Spleen (tissue), 11 donors: ENCODE data around the gene AOAH. TPM values are rescaled to one million over a fixed set of nuclear protein-coding genes. Genes with fewer than 3 reads are reported as not detected.
"Not testable (repeated sequence)": the region's sequence is repeated elsewhere in the genome, so short reads cannot be mapped to it uniquely, and the experiment has no call there.

Experiments
- DNase-seq: peaks from one replicate; pipeline ENCODE4 v3.0.0-alpha.2; 2020
- H3K27ac ChIP-seq, 8 donors: fragments of 200-600 bp; sonication (generic) in 7 of 8; 1 replicate in 4 of 8; 2 replicates in 4 of 8; pipeline versions ENCODE4 v1.5.0 to v1.8.0; 2016 to 2021; ENCODE audit warnings: inconsistent platforms in 4 of 8, mild to moderate bottlenecking in 4 of 8, moderate library complexity in 1 of 8
- H3K27me3 ChIP-seq, 7 donors: fragments of 200-600 bp; sonication (generic) in 6 of 7; replicated peaks in 1 of 7; 1 replicate in 4 of 7; 2 replicates in 3 of 7; pipeline versions ENCODE4 v1.5.0 to v1.8.0; 2016 to 2021; ENCODE audit warnings: inconsistent platforms in 3 of 7, mild to moderate bottlenecking in 1 of 7
- H3K36me3 ChIP-seq, 6 donors: fragments of 200-600 bp; sonication (generic) in 5 of 6; 1 replicate in 4 of 6; 2 replicates in 2 of 6; pipeline versions ENCODE4 v1.5.0 to v1.8.0; 2016 to 2021; ENCODE audit warnings: inconsistent platforms in 2 of 6
- H3K4me1 ChIP-seq, 6 donors: fragments of 200-600 bp; sonication (generic) in 5 of 6; 1 replicate in 3 of 6; 2 replicates in 3 of 6; pipeline versions ENCODE4 v1.5.0 to v1.8.0; 2016 to 2021; ENCODE audit warnings: inconsistent platforms in 3 of 6
- H3K4me3 ChIP-seq, 8 donors: fragments of 200-600 bp; sonication (generic) in 7 of 8; 1 replicate in 4 of 8; 2 replicates in 4 of 8; pipeline versions ENCODE4 v1.5.0 to v1.8.0; 2016 to 2021; ENCODE audit warnings: inconsistent platforms in 4 of 8, mild to moderate bottlenecking in 4 of 8, moderate library complexity in 2 of 8
- H3K9me3 ChIP-seq, 8 donors: fragments of 200-600 bp; sonication (generic) in 7 of 8; 1 replicate in 4 of 8; 2 replicates in 4 of 8; pipeline versions ENCODE4 v1.5.0 to v1.8.0; 2016 to 2021; ENCODE audit warnings: inconsistent platforms in 4 of 8
- POLR2A ChIP-seq, 3 donors: fragments of 450-650 bp; IDR thresholded peaks; one replicate each; pipeline ENCODE4 v1.5.1; 2017; ENCODE audit warnings: antibody characterized with exemption in 3 of 3, mild to moderate bottlenecking in 1 of 3
- POLR2AphosphoS5 ChIP-seq, 3 donors: sonication (generic); formaldehyde crosslinking; IDR thresholded peaks; one replicate each; pipeline ENCODE4 v1.5.1; 2017; ENCODE audit warnings: antibody characterized with exemption in 3 of 3
- WGBS, 5 donors: extraction: QIAGEN DNeasy Blood & Tissue Kit in 3 of 5; methylation state at CpG; one replicate each; pipeline versions ENCODE4 v1.1.5 to v1.1.7; 2013 to 2018; 5-methylcytosine and 5-hydroxymethylcytosine counted together
- intact Hi-C: fragments of 100-400 bp; cut with DNase I; formaldehyde crosslinking; loops from one replicate; pipeline ENCODE4 v1.15.0; 2023; ENCODE audit warnings: low total_unique reads
- polyA plus RNA-seq, 3 donors: library from polyadenylated mRNA; stranded (reverse); fragments of 200-250 nt; gene quantifications; one replicate each; pipeline ENCODE4 v1.2.1, GENCODE V29; 2013
- total RNA-seq, 7 donors: library from RNA; depleted of rRNA in 3 of 7; stranded (reverse); fragments of >200 nt in 3 of 7; fragmentation: NEBNext Ultra II Directional in 4 of 7; extraction: Animal tissue kit (Norgen Biotek cat#: 25700) in 4 of 7; gene quantifications; one replicate each; pipeline versions ENCODE4 v1.1.0 to v1.2.1, GENCODE V29; 2016 to 2021
- TF ChIP-seq, protein P1 (sequence below), 11 experiments: fragments of 200-600 bp in 7 of 11; fragments of 450-650 bp in 4 of 11; sonication (generic) in 4 of 11; IDR thresholded peaks in 8 of 11; conservative IDR thresholded peaks in 3 of 11; 1 replicate in 7 of 11; 2 replicates in 4 of 11; pipeline versions ENCODE4 v1.4.0 to v1.8.0; 2016 to 2021; ENCODE audit warnings: antibody characterized with exemption in 11 of 11, inconsistent platforms in 4 of 11, mild to moderate bottlenecking in 1 of 11
- donor health status: healthy with polysubstance abuse.
- donor health status: DM: no; HTN: no; CAD: no; lungs with moderate emphysema.
- donor health status: DM: no; HTN: no; CAD: no.
- donor health status: Bipolar disorder and iron deficiency.
- donor health status: healthy.
- donor health status: DM: no; HTN: no; CAD: no.
- donor health status: DM: yes; HTN: yes; CAD: no.

AOAH gene
- total and polyA plus RNA-seq, 10 donors = 30.3 to 316 (median 191) TPM

DNA sequence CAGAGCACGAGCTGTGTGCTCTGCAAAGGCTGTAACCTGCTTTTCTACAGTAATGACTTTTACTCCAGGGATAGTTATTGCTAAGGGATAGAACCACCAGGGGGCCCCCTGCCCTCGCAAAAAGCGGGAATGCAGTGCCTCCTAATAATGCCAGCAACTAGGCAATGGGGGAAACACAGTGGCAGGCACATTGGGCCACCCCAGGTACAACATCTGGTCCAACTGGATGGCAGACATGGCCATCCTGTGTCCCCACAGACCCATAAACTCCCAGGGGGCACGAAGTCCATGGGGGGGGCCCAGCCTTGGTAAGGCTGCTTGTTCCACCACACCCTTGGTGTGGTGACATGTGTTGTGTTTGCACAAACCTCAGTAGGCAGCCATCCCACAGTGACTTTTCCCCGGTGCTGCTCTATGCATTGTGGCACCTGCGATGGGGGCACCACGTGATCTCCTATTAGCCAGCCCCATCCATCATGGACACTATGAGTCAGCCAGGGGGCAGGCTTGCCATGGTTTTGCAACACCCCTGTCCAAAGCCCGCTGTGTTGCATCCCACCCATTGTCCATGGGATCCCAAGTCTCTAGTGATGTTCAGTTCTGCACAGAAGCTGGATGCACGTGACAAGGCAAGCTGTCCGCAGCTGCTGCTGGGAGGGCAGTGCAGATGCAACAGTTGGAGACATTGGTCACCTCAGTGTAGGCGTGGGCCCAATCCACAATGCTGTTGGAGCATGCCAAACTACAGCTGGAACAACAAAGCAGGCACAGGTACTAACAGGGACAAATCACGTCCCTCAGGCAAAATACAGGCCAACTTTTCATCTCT is 250.6 kb downstream of the AOAH start:
- DNase-seq = no peak
- TF ChIP-seq POLR2AphosphoS5 (IDR thresholded peaks at IDR 0.05) = no peak
- TF ChIP-seq, protein P1, sequence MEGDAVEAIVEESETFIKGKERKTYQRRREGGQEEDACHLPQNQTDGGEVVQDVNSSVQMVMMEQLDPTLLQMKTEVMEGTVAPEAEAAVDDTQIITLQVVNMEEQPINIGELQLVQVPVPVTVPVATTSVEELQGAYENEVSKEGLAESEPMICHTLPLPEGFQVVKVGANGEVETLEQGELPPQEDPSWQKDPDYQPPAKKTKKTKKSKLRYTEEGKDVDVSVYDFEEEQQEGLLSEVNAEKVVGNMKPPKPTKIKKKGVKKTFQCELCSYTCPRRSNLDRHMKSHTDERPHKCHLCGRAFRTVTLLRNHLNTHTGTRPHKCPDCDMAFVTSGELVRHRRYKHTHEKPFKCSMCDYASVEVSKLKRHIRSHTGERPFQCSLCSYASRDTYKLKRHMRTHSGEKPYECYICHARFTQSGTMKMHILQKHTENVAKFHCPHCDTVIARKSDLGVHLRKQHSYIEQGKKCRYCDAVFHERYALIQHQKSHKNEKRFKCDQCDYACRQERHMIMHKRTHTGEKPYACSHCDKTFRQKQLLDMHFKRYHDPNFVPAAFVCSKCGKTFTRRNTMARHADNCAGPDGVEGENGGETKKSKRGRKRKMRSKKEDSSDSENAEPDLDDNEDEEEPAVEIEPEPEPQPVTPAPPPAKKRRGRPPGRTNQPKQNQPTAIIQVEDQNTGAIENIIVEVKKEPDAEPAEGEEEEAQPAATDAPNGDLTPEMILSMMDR (IDR thresholded peaks at IDR 0.05 in 8 of 11, conservative IDR thresholded peaks at IDR 0.05 in 3 of 11) = peak in 5 of 11 experiments; percentile 21 to 44 (median 29)

DNA sequence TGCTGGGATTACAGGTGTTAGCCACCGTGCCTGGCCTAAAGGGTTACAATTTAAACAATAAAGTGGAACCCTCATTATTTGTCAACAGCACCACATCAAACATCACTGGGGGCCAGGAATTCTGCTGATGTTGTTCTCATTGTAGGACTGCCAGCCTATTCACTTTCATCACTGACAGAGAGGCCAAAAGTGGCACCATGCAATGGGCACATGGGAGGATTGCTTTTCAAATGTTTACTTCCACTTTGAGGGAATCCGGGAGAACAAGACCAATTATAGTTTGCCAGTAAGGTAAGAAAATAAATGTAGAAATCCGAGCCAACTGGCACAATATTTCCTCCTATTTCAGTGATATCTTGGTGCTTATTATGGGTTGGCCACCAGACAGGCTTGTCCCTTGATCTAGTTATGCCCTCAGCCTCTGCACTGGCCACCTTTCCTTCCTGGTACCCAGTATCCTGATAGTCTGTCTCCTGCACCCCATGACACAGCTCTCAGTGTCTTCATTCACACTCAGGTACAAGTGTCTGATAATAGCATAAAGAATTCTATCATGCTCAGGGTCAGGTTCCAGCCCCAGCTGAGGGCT is 252.1 kb downstream of the AOAH start:
- H3K36me3 ChIP-seq = no peaks in the 10 kb centered on the region
- no peaks in the 10 kb centered on the region for H3K27me3 ChIP-seq
- H3K9me3 ChIP-seq = no peaks in the 10 kb centered on the region
- WGBS, 5 donors = 81 to 92% (median 83%) methylated on average over 3 of the region's 3 CpGs
- intact Hi-C loops = no loop called here
- TF ChIP-seq POLR2AphosphoS5 (IDR thresholded peaks at IDR 0.05) = no peak
- no peak for TF ChIP-seq POLR2A (IDR thresholded peaks at IDR 0.05)
- TF ChIP-seq, protein P1 (IDR thresholded peaks at IDR 0.05 in 8 of 11, conservative IDR thresholded peaks at IDR 0.05 in 3 of 11) = no peak
- H3K4me1 ChIP-seq = no peaks in the 10 kb centered on the region
- no peak for DNase-seq
- H3K27ac ChIP-seq = no peak overlapping the region
- no peak overlapping the region for H3K4me3 ChIP-seq

More for the DNA sequence above, 250.6 kb downstream of the AOAH start:
- H3K4me3 ChIP-seq = no peak overlapping the region
- intact Hi-C loops = no loop called here
- no peaks in the 10 kb centered on the region for H3K9me3 ChIP-seq
- WGBS, 5 donors = 63 to 78% (median 67%) methylated on average over 8 to 12 of the region's 12 CpGs
- H3K27ac ChIP-seq = no peak overlapping the region
- no peaks in the 10 kb centered on the region for H3K36me3 ChIP-seq
- no peaks in the 10 kb centered on the region for H3K27me3 ChIP-seq
- H3K4me1 ChIP-seq = no peaks in the 10 kb centered on the region

DNA sequence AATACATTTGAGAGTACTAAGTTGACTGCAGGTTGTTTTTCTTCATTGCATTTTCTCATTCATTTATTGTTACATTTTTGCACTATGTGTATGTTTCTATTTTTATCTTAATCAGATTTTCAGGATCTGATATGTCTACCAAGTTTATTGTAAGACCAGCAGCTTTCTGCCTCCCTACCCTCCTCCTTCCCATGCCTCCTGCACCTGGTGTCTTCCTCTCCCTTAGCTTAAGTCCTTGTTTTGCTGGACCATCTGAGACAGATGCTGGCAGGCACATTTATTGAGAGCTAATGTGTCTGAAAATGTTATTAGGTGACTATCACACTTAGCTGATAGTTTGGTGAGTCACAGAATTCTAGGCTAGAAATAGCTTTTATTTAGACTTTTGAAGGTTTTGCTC is 255.1 kb downstream of the AOAH start:
- intact Hi-C loops = no loop called here
- no peak for TF ChIP-seq POLR2AphosphoS5 (IDR thresholded peaks at IDR 0.05)
- TF ChIP-seq POLR2A (IDR thresholded peaks at IDR 0.05) = no peak
- TF ChIP-seq, protein P1 (IDR thresholded peaks at IDR 0.05 in 8 of 11, conservative IDR thresholded peaks at IDR 0.05 in 3 of 11) = no peak
- Histone ChIP-seq H3K27me3 (no peaks in the 10 kb centered on the region), H3K4me1 (no peaks in the 10 kb centered on the region), H3K27ac (no peak overlapping the region), H3K36me3 (no peaks in the 10 kb centered on the region), H3K4me3 (no peak overlapping the region), H3K9me3 (peaks cover 0 to 5% (median 0%) of the 10 kb centered on the region in 8 donors)
- DNase-seq = no peak

DNA sequence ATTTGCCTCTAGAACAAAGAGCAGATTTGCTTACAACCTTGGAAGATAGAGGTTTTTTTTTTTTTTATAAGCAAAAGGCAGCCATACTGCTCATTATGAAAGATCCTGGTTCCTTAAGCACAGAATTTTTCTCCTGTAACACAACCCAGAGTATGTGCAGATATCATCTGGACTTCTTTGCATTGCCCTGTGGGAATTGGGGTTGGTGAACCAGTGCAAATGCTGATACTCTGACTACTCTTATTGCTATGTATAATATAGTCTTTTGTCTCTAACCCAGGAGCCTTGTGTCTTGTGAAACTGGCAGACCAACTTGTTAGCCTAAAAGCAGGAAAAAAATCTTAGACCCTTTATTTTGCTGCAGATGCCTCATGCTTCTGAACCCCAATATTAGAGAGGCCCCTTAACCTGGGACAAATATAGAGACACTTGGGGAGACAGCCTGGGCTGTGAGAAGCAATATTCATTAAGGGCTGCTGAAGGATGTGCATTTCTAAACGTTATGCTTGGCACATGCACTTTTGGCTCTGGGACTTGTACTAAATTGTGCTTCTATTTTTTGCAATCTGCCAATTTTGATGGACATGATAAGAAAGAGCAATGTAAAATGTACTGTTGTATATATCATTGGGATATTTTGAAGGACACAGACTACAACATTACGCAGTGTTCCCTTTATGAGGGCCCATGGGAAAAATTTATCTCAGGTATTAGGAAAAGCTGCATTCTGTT is 255.8 kb downstream of the AOAH start:
- Histone ChIP-seq H3K27me3 (no peaks in the 10 kb centered on the region), H3K4me1 (no peaks in the 10 kb centered on the region), H3K36me3 (no peaks in the 10 kb centered on the region), H3K27ac (no peak overlapping the region), H3K9me3 (peaks cover 0 to 5% (median 0%) of the 10 kb centered on the region in 8 donors), H3K4me3 (no peak overlapping the region)
- 39 to 85% (median 72%) methylated on average over 2 of the region's 2 CpGs for WGBS, 5 donors
- TF ChIP-seq POLR2A (IDR thresholded peaks at IDR 0.05) = no peak
- TF ChIP-seq POLR2AphosphoS5 (IDR thresholded peaks at IDR 0.05) = no peak
- TF ChIP-seq, protein P1 (IDR thresholded peaks at IDR 0.05 in 8 of 11, conservative IDR thresholded peaks at IDR 0.05 in 3 of 11) = no peak
- no peak for DNase-seq
- intact Hi-C loops = no loop called here

DNA sequence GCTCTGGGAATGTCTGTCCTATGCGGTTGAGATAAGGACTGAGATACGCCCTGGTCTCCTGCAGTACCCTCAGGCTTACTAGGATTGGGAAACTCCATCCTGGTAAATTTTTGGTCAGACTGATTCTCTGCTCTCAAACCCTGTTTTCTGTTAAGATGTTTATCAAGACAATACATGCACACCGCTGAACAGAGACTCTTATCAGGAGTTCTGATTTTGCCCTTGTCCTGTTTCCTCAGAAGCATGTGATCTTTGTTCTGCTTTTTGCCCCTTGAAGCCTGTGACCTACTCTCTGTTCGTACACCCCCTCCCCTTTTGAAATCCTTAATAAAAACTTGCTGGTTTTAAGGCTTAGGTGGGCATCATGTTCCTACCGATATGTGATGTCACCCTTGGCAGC is 258.3 kb downstream of the AOAH start:
- H3K4me1 ChIP-seq, H3K9me3 ChIP-seq, intact Hi-C loops, DNase-seq, H3K27me3 ChIP-seq, H3K36me3 ChIP-seq, H3K4me3 ChIP-seq, H3K27ac ChIP-seq: not testable (repeated sequence)
- WGBS, 5 donors = 62 to 74% (median 69%) methylated on average over 5 of the region's 5 CpGs
